KOPT-K1 (cell line): ENCODE data around the gene MYO18A.
"Not testable (repeated sequence)": the region's sequence is repeated elsewhere in the genome, so short reads cannot be mapped to it uniquely, and the experiment has no call there.

Experiments used
- H3K27ac ChIP-seq: fragments of 200-600 bp; sonication (generic); 2 replicates; pipeline ENCODE4 v1.5.1; 2016; ENCODE audit warnings: antibody characterized with exemption, mild to moderate bottlenecking, low read depth, low read length; ENCODE audit not compliant: poor library complexity, severe bottlenecking
- H3K36me3 ChIP-seq: fragments of 200-600 bp; sonication (generic); 2 replicates; pipeline ENCODE4 v1.5.1; 2017; ENCODE audit warnings: antibody characterized with exemption, mild to moderate bottlenecking, low read length, moderate library complexity; ENCODE audit not compliant: insufficient read depth
- H3K9me3 ChIP-seq: fragments of 200-600 bp; sonication (generic); 2 replicates; pipeline ENCODE4 v1.5.1; 2017; ENCODE audit warnings: antibody characterized with exemption, low read length, mild to moderate bottlenecking; ENCODE audit not compliant: insufficient read depth, poor library complexity, severe bottlenecking

Gene MYO18A

DNA sequence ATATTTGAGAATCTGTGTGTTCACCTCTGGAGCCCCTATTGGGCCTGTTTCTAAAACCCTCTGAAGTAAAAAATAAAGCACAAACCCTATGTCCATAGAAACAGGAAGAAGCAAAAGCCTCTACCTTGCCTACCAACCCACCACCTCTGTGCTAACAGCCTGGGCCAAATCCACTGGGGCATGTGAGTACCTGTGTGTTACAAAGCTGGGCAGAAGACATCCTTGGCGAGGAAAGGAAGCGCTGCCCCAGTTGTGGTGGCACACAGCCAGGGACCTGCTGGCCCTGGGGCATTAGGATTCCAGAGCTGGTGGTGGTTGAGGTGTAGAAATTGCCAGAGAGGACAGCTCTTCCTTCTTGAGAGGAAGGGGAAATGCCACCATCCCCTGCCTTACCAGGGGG, 30.0 kb downstream of the MYO18A start:
- H3K36me3 ChIP-seq = no peaks in the 10 kb centered on the region
- H3K27ac ChIP-seq = no peak overlapping the region
- no peaks in the 10 kb centered on the region for H3K9me3 ChIP-seq

DNA sequence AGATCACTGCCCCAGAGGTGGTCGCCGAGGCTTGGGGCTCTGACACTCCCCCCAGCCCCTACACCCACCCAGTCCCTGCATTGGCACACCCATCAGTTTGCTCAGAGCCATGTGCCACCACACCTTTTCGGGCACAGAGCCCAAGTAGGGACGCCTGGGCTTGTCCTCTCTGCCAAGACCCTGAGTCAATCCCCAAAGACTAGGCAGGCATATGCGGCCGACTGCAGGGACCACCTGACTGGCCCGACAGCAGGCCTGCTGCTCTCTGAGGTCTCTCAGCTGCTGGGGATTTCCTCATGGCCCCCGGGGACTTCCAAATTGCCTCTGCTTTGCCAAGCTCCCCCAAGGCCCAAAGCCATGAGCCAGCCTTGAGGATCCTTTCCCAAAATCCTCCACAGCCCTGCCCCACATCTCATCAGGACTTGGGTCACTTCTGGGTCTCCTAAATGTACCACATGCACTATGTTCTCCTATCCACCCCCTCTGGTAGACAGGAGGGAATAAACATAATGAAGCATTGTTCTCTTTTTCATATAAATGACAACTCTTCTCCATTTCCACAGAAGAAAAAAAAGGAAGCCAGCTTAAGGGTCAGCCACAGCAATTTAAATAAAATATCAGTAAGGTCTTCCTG, 30.6 kb downstream of the MYO18A start:
- no peaks in the 10 kb centered on the region for H3K36me3 ChIP-seq
- no peaks in the 10 kb centered on the region for H3K9me3 ChIP-seq
- peak overlapping the region; percentile 69 for H3K27ac ChIP-seq

DNA sequence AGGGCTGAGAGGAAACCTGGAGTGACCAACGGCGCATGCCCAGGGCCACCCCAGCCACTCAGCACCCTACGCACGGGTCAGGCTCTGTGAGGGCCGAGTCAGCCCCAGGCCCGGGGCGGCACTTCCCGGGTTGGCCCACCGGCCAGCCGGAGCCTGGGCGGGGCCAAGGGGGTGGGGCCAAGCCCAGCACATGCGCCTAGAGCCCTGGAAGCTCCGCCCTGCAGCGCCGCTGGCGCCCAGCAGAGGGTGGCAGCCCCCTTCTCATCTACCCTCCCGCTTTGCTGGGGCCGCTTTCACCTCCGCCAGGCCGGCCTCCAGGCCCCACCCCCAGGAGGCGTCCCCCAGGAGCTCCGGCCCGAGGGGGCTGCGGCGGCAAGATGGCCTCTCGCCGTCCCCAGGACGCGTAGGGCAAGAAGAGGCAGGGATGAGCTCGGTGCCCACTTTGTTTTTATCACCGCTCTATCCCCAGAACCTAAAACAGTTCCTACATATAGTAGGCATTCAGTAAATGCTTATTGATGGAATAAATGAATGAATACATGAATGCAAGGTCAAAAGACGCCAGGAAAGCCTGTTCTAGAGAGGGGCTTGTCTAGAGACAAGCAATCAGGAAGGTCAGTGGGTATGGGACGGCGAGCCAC, 31.3 kb downstream of the MYO18A start:
- Histone ChIP-seq H3K9me3 (no peaks in the 10 kb centered on the region), H3K36me3 (no peaks in the 10 kb centered on the region), H3K27ac (peak overlapping the region; percentile 69)

DNA sequence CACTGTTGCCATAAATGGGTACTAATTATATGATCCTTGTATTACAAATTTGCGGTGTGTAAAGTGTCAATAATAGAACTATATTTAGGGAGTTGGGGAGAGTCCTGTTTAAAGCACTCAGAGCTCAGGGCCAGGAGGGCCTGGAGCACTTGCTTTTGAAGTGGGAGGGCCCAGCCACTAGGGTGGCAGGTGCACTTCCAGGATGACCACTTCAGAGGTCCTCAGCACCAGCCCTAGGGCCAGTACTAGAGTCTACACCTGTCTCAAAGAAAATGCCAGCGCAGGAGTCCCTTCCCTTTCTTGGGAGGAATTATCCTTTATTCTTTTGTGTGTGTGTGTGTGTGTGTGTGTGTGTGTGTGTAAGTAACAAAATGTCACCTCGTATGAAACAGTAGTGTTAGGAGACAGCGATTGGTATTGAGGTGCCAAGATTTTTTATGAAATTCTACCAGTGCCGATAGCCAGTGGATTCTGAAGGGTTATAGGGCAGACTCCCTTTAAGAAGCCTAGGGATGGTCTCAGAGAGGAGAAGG, 31.9 kb downstream of the MYO18A start:
- Histone ChIP-seq H3K27ac (peak overlapping the region; percentile 69), H3K9me3 (no peaks in the 10 kb centered on the region), H3K36me3 (no peaks in the 10 kb centered on the region)

DNA sequence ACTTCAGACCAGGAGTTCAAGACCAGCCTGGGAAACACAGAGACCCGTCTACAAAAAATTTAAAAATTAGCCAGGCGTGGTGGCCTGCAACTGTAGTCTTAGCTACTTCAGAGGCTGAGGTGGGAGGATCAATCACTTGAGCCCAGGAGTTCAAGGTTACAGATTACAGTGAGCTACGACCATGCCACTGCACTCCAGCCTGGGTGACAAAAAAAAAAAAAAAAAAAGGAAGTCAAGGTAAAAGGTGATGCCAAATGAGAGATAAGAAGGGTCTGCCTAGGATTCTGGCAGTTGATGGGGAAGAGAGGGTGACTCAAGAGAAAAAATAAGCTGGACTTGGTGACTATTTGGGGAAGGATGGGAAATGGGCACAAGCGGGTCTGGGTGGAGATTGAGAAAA, 32.5 kb downstream of the MYO18A start:
- no peaks in the 10 kb centered on the region for H3K36me3 ChIP-seq
- no peak overlapping the region for H3K27ac ChIP-seq

DNA sequence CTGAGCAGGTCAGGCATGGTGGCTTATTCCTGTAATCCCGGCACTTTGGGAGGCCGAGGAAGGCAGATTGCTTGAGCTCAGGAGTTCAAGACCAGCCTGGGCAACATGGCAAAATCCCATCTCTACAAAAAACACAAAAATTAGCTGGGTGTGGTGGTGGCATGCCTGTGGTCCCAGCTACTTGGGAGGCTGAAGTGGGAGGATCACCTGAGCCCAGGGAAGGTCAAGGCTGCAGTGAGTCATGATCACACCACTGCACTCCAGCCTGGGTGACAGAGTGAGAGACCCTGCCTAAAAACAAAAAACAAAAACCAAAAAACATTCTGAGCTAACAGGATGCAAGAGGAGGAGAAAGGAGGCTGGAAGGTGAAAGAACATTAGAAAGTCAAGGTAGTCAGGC, 33.0 kb downstream of the MYO18A start:
- H3K36me3 ChIP-seq, H3K27ac ChIP-seq, H3K9me3 ChIP-seq: not testable (repeated sequence)

More for the DNA sequence above, 32.5 kb downstream of the MYO18A start:
- H3K9me3 ChIP-seq = no peaks in the 10 kb centered on the region

DNA sequence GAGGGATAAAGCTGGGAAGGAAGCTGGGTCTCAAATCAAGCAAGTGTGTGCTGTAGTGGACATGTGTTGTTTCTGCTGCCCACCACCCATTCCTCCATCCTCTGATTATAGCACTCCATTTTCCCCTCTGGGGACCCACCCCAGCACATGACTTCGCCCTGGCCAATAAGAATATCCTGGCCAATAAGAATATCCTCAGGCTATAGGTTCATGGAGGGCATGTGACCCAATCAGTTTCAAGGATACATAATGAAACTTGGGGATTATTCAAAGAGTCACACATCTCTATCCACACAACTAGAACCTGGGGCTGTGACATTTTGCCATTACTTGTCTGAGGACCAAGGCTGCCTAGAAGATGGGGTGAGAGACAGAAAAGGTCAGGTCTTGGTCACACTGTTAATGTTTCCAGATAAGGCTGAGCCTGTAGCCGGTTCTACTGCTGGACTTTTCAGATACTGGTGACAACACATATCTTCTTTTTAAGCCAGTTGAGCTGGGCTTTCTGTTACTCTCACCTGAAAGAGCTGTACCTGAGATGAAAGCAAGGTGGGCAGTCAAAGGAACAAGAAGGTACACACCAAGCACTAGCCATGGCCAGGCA, 33.7 kb downstream of the MYO18A start:
- H3K9me3 ChIP-seq = no peaks in the 10 kb centered on the region
- no peak overlapping the region for H3K27ac ChIP-seq
- no peaks in the 10 kb centered on the region for H3K36me3 ChIP-seq

DNA sequence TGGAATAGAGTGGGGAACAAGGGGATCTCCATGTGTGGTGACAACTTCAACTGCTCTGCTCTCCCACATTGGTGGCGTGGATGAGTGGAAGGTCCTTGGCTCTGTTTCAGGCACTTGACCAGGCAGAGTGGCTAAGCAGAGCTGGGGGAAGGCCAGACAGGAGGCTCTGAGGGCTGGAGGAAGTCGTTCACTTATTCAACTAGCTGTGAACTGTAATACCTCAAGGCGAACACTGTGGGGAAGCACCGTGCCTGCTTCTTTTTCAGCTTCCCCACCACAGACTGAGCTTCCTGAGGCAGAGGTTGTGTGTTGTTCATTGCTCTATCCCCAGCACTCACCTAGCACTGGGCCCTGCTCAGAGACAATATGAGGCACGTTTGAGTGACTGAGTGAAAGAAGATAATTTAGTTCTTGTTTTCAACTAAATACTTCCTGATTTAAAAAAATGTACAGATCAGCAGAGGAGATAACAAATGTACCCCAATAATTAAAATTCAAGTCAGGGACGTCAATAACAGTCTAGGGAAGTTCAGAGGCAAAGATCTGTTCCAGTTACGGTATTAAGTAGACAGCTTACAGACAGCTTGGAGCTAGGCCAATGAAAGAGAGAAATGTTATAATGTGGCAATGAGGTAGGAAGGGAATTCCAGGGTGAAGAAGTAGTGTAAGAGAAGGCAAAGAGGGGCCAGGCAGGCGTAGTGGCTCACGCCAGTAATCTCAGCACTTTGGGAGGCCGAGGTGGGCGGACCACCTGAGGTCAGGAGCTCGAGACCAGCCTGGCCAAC, 34.7 kb downstream of the MYO18A start:
- peak overlapping the region; percentile 54 for H3K27ac ChIP-seq
- no peaks in the 10 kb centered on the region for H3K36me3 ChIP-seq
- no peaks in the 10 kb centered on the region for H3K9me3 ChIP-seq

DNA sequence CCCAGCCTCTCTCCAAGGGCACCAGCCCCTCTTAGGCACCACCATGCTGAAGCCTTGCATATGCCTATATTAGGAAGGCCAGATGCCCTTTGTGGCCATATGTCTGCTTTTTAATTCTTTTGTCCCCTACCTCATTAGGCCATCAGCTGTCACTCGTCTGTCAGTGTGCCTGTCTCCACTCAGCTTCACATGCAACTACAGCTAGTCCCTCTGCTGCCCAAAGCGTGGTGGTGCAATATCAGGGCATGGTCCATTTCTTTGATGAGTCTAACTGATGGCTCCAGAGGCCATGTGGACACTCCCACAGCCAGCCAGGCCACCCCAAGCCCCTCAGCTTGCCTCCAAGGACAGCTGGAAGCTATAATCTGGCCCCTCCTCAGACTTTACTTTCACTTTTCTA, 36.3 kb downstream of the MYO18A start:
- Histone ChIP-seq H3K9me3 (no peaks in the 10 kb centered on the region), H3K27ac (peak overlapping the region; percentile 45), H3K36me3 (no peaks in the 10 kb centered on the region)

DNA sequence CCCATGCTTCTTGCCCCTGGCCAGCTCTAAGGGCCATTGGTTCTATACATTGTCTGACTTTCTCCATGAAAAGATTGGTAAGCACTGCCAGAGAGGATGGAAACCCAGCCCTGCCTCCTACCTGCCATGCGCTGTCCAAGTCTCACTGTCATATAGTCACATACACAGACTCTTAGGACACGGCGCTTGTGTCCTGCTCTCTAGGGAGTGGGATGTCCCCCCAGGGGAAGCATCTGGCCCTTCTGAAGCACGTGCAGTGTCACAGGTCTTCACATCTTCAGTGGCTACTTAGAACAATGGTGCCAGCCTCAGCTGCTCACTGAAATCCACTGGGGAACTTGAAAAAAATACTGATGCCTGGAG, 38.7 kb downstream of the MYO18A start:
- Histone ChIP-seq H3K27ac (peak overlapping the region; percentile 100), H3K9me3 (no peaks in the 10 kb centered on the region), H3K36me3 (peaks cover 8% of the 10 kb centered on the region)

DNA sequence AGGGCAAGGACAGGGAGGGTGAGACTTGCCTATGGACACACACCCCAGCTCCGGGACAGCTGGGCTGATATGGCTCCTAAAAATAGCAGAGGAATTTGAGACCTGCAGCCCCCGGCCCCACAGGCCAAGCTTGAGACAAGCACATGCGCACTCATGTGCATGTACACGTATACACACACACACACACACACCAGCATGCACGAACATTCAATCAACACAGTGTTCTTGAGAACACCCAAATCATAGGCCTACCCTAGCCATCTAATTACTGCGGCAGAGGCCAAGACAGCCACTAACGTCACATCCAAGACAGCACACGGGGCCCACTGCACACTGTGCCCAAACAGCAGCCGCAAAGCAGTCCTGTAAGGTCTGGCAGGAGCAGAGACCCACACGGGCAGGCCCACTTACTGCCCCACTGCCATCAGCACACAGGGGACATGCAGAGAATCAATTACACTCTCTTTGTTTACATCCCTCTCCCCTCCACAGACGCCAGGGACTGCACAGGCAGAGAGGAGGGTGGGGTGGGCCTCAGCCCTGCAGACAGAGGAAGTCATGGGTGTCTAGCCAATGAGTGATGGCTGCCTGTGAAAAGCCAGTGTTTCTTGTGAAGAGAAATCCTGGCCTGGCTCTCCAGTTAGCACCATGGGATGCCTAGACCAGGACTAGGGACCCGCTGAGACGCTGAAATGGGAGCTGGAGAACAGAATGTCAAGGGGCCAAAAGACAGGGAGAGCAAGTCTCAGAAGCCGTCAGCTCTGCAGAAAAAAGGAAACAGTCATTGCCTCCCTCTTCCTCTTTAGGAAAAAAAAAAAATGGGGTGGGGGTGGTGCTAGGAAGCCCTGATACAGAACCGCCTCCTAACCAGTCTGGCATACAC, 39.3 kb downstream of the MYO18A start:
- H3K27ac ChIP-seq = peak overlapping the region; percentile 100
- H3K9me3 ChIP-seq = no peaks in the 10 kb centered on the region
- peaks cover 13% of the 10 kb centered on the region for H3K36me3 ChIP-seq

DNA sequence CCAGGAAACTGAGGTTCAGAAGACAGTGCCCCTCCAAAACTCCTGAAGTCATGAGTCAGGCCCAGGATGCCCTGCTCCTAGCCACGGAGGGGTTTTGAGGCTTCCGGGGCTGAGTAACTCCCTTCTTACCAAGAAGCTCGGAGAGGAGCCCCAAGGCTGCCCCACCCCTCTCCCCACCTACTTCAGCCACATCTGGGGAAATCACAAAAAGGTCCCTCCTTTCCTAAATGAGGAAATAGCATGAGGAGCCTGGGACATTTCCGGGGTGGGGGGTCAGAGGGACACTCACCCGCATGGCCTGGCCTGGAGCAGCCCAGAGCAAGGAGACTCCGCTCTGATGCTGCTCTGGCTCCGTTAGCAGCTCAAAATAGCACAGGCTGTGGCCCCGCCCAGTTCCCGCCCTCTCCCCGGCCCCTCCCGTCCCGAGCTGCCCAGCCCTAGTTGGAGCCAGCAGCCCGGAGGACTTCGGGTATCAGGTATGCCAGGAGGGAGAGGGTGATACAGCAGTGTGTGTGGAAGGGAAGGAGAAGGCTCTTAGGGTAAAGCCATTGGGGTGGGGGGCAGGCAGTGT, 40.1 kb downstream of the MYO18A start:
- Histone ChIP-seq H3K9me3 (no peaks in the 10 kb centered on the region), H3K27ac (peak overlapping the region; percentile 100)

DNA sequence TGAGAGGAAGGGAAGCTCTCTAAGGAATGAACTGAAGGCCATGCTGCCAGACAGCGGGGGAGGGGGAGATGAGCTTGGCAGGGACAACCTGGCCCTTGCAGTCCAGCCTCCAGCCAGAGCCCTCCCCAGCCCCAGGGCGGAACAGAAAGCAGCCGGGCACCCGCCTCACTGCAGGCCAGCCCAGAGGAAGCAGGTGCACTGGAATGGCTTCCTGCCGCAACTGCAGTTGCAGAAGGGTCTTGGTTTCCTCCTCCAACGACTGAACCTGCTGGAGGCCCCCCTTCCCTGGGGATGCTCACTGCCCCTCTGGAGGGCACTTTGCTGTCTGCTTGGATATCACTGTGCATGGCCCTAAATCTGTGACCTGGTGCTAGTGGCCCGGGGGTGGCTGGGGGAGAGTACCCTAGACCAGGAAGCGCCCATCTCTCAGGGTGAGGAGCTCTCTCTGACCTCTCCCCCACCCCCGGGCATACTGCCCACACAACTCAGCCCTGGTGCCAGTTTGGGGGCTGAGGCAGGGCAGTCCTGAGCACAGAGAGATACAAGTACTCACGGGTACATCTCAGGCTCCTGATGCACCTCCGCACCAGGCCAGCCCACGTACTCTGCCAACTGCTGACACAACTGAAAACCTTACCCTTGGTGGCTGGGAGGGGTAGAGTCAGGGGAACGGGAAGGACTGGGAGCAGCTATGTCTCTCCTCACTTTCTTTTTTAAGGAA, 41.1 kb downstream of the MYO18A start:
- H3K27ac ChIP-seq = peak overlapping the region; percentile 100
- H3K36me3 ChIP-seq = peaks cover 23% of the 10 kb centered on the region
- H3K9me3 ChIP-seq = no peaks in the 10 kb centered on the region

More for the DNA sequence above, 40.1 kb downstream of the MYO18A start:
- peaks cover 18% of the 10 kb centered on the region for H3K36me3 ChIP-seq
